ENCODE results near the gene SEMA6D. TPM values are rescaled to one million over a fixed set of nuclear protein-coding genes. Genes with fewer than 3 reads are reported as not detected.

Gene SEMA6D
- total and polyA plus RNA-seq, 7 donors = 2.4 to 12.5 (median 6.4) TPM

DNA sequence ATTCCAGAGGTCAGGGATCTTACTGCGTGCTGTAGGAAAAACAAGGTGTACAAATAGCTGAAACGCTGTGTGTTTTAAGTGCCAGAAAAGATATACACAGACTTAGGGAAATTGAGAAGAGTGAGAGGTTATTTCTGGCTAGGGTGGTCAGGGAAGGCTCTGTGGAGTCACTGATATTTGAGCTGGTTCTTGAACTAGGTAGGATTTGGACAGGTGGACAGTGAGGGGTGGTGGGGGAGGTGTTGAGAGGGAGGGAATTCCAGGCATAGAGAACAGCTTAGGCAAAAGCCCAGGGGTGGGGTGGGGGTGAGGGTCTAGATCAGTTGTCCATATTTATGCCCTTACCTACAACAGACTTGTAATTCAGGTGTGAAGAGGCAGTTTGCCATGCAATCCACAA lies 7.0 kb downstream of the SEMA6D start:
- Histone ChIP-seq H3K27me3 (no peaks in the 10 kb centered on the region), H3K4me3 (no peak overlapping the region), H3K9me3 (no peaks in the 10 kb centered on the region), H3K4me1 (peaks cover 0 to 44% (median 14%) of the 10 kb centered on the region in 4 donors), H3K36me3 (no peaks in the 10 kb centered on the region), H3K27ac (no peak overlapping the region)
- DNase-seq = no peak
- TF ChIP-seq, protein P1, sequence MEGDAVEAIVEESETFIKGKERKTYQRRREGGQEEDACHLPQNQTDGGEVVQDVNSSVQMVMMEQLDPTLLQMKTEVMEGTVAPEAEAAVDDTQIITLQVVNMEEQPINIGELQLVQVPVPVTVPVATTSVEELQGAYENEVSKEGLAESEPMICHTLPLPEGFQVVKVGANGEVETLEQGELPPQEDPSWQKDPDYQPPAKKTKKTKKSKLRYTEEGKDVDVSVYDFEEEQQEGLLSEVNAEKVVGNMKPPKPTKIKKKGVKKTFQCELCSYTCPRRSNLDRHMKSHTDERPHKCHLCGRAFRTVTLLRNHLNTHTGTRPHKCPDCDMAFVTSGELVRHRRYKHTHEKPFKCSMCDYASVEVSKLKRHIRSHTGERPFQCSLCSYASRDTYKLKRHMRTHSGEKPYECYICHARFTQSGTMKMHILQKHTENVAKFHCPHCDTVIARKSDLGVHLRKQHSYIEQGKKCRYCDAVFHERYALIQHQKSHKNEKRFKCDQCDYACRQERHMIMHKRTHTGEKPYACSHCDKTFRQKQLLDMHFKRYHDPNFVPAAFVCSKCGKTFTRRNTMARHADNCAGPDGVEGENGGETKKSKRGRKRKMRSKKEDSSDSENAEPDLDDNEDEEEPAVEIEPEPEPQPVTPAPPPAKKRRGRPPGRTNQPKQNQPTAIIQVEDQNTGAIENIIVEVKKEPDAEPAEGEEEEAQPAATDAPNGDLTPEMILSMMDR (IDR thresholded peaks at IDR 0.05) = no peak
- TF ChIP-seq POLR2AphosphoS5 (IDR thresholded peaks at IDR 0.05) (no peak), EP300 (IDR thresholded peaks at IDR 0.05) (no peak), POLR2A (IDR thresholded peaks at IDR 0.05) (no peak)
- intact Hi-C loops (cut with DNase I) = no loop called here
- 93 to 96% methylated on average over 2 of the region's 2 CpGs for WGBS, 2 donors

DNA sequence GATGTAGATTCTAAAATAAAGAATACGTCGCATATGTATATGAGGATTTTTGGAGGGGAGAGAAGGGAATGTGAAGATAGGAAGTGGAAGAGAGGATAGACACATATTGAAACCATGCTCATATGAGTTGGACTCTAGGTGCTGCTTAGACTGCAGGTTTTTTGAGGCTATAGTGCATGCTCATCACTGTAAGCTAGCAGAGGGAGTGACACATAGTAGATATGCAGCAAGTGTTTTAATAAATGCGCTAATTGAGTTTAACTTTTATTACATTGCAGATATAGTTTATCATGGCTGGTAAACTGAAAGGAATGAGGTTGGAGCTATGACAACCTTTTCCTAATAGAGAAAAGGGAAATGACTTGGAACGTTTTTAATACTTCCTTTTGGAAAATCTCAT lies 7.7 kb downstream of the SEMA6D start:
- TF ChIP-seq EP300 (IDR thresholded peaks at IDR 0.05) (no peak), POLR2A (IDR thresholded peaks at IDR 0.05) (no peak), POLR2AphosphoS5 (IDR thresholded peaks at IDR 0.05) (no peak)
- TF ChIP-seq, protein P1 (IDR thresholded peaks at IDR 0.05) = no peak
- 87 to 91% methylated on average over 4 of the region's 4 CpGs for WGBS, 2 donors
- no peak for DNase-seq
- intact Hi-C loops (cut with DNase I) = no loop called here
- peaks cover 0 to 38% (median 14%) of the 10 kb centered on the region in 4 donors for H3K4me1 ChIP-seq
- H3K27me3 ChIP-seq = no peaks in the 10 kb centered on the region
- H3K4me3 ChIP-seq = no peak overlapping the region
- H3K9me3 ChIP-seq = no peaks in the 10 kb centered on the region
- H3K27ac ChIP-seq = no peak overlapping the region
- H3K36me3 ChIP-seq = no peaks in the 10 kb centered on the region

DNA sequence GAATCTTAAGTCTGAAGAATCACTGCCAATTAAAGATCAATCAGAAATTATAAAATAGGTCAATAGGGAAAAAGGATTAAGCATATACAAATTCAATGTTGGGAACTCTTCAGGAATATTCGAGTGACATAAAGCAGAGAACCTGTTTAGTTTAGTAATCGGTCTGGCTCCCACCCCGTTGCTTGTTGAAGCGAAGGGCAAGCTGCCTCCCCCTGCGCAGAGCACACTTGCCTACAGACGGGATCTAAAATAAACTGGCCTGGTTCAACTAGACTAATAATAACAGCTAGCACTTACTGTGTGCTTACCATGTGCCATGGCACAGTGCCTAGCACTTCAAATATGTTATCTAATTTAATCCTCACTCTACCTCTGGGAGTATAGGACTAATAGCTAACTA lies 8.6 kb downstream of the SEMA6D start:
- peak in 2 of 4 donors; percentile 39 to 52 for TF ChIP-seq POLR2AphosphoS5 (IDR thresholded peaks at IDR 0.05)
- TF ChIP-seq, protein P1 (IDR thresholded peaks at IDR 0.05) = no peak
- no peaks in the 10 kb centered on the region for H3K27me3 ChIP-seq
- H3K27ac ChIP-seq = no peak overlapping the region
- H3K4me1 ChIP-seq = peaks cover 0 to 38% (median 14%) of the 10 kb centered on the region in 4 donors
- H3K4me3 ChIP-seq = no peak overlapping the region
- WGBS, 2 donors = 74 to 77% methylated on average over 6 of the region's 6 CpGs
- intact Hi-C loops (cut with DNase I) = no loop called here
- no peak for DNase-seq
- no peaks in the 10 kb centered on the region for H3K36me3 ChIP-seq
- no peaks in the 10 kb centered on the region for H3K9me3 ChIP-seq

GRCh38 chr15:47726399-47726823 lies 9.1 kb downstream of the SEMA6D start:
- intact Hi-C loops (cut with DNase I) = no loop called here
- Histone ChIP-seq H3K4me1 (peaks cover 0 to 38% (median 14%) of the 10 kb centered on the region in 4 donors), H3K9me3 (no peaks in the 10 kb centered on the region), H3K36me3 (no peaks in the 10 kb centered on the region), H3K27me3 (no peaks in the 10 kb centered on the region), H3K27ac (no peak overlapping the region), H3K4me3 (no peak overlapping the region)
- DNase-seq = no peak
- no peak for TF ChIP-seq EP300 (IDR thresholded peaks at IDR 0.05)
- TF ChIP-seq, protein P1 (IDR thresholded peaks at IDR 0.05) = no peak
- no peak for TF ChIP-seq POLR2AphosphoS5 (IDR thresholded peaks at IDR 0.05)
- TF ChIP-seq POLR2A (IDR thresholded peaks at IDR 0.05) = no peak
- WGBS, 2 donors = 23 to 63% methylated on average over 1 of the region's 1 CpG

DNA sequence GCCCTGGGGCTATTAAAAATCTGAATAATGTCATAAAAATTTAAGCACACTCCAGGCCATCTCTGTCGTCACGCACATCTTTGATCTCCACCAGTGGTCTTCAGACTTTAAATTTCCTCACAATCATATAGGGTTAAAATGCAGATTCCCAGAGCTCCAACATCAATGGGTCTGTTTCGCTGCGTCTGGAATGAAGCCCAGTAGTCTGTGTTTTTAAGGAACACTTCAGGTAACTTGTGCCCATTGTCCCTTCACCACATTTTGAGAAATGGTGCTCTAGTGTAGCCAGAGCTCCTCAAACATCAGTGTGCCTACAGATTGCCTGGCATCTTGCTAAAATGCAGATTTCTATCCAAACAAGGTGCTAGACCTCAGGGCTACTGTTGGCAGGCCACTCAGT lies 9.8 kb downstream of the SEMA6D start:
- DNase-seq = no peak
- H3K27me3 ChIP-seq = no peaks in the 10 kb centered on the region
- H3K9me3 ChIP-seq = no peaks in the 10 kb centered on the region
- H3K4me3 ChIP-seq = no peak overlapping the region
- H3K27ac ChIP-seq = no peak overlapping the region
- peaks cover 0 to 31% (median 14%) of the 10 kb centered on the region in 4 donors for H3K4me1 ChIP-seq
- TF ChIP-seq EP300 (IDR thresholded peaks at IDR 0.05) (no peak), POLR2A (IDR thresholded peaks at IDR 0.05) (no peak)
- TF ChIP-seq, protein P1 (IDR thresholded peaks at IDR 0.05) = no peak
- intact Hi-C loops (cut with DNase I) = no loop called here
- no peaks in the 10 kb centered on the region for H3K36me3 ChIP-seq
- 93 to 94% methylated on average over 4 of the region's 4 CpGs for WGBS, 2 donors

All from sigmoid colon (tissue), 7 donors.